GM21447 (cell line): ENCODE data around the gene TOR4A.

Experiments used
- ATAC-seq: cut with Tn5 transposase; IDR thresholded peaks from one replicate; pipeline ENCODE4 v1.9.1; 2021; ENCODE audit not compliant: unreplicated experiment

The TOR4A gene

GRCh38 chr9:137331929-137332328, 54.4 kb downstream of the TOR4A start:
- no peak for ATAC-seq
